Activated T-cell treated with anti-CD3 and anti-CD28 coated beads for 4 hours (primary cell): ENCODE results near the gene TMEM132E.

Source experiments
- DNase-seq: peaks from one replicate; pipeline ENCODE4 v3.0.0-alpha.2; 2020

Gene TMEM132E

DNA sequence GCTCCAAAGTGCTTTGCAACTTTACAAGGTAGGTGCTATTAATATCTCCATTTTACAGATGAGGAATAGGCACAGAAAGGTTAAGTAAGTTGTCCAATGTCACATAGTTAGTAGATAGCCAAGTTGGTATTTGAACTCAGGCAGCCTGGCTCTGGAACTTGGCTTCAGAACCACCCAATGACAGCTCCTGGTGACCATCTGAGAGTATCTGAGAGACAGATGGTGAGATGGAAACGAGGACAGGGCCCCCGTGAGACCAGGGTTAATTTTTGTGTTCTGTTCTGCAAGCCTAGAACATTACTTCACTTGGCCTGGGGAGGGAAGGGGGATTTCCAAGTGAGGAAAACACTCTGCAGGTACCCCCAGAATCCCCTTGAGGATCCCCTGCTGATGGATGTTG is 9.8 kb upstream of the TMEM132E start:
- no peak for DNase-seq

DNA sequence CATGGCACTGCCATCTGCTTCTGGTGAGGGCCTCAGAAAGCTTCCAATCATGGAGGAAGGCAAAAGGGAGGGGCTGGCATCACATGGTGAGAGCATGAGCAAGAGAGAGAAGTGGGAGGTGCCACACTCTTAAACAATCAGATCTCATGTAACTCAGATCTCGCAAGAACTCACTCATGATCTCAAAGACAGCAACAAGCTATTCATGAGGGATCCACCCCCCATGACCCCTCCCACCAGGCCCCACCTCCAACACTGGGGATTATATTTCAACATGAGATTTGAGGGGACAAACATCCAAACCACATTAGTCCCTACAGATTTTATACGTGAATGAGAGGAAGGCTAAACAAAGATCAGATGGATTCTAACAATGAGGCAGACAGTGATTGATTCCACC is 8.9 kb upstream of the TMEM132E start:
- DNase-seq, result no peak

- no peak for DNase-seq
Observed at GRCh38 chr17:34571428-34572130, 7.8 kb upstream of the TMEM132E start.

- DNase-seq, result no peak
Observed at GRCh38 chr17:34572483-34572882, 6.9 kb upstream of the TMEM132E start.

- DNase-seq, result no peak
Observed at GRCh38 chr17:34575182-34575581, 4.2 kb upstream of the TMEM132E start.

DNA sequence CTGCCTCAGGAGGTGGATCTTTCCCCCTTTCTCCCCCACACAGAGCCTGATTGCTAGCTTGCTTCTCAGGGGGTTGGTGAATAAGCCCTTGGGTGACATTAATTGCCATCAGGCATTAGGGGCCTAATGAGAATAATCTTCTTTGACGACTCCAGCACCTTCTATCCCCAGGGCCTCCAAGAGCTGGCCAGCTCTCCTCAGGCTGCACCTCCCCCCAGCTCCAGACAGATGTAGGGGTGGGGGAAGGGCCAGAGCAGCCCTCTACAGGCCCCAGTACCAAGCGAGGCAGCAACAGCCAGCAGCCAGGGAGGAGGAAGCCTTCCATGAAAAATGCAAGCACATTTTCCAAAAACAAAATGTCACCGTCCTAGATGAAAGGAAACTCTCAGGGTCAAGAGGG is 1.4 kb upstream of the TMEM132E start:
- DNase-seq, result no peak

DNA sequence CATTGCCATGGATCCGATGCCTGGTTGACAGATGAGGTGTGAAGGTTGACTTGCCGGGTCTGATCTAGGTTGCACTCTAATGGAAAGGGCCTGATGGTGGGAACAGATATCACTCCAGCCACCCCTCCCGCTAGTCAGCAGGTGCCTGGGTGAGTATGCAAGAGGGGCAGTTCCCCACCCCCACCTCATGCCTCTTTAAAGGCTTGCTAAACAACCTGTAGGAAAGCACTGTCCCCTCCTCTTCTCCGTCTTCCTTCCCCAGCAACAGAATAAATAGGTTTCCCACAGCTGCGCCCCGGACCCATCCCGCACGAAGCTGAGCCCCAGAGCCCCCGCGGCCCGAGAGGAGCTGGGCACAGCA is 746 bp upstream of the TMEM132E start:
- no peak for DNase-seq

GRCh38 chr17:34579979-34580684 is 750 bp downstream of the TMEM132E start:
- DNase-seq, result no peak

- peak; percentile 5 for DNase-seq
Observed at GRCh38 chr17:34580685-34581445, 1.5 kb downstream of the TMEM132E start.

DNA sequence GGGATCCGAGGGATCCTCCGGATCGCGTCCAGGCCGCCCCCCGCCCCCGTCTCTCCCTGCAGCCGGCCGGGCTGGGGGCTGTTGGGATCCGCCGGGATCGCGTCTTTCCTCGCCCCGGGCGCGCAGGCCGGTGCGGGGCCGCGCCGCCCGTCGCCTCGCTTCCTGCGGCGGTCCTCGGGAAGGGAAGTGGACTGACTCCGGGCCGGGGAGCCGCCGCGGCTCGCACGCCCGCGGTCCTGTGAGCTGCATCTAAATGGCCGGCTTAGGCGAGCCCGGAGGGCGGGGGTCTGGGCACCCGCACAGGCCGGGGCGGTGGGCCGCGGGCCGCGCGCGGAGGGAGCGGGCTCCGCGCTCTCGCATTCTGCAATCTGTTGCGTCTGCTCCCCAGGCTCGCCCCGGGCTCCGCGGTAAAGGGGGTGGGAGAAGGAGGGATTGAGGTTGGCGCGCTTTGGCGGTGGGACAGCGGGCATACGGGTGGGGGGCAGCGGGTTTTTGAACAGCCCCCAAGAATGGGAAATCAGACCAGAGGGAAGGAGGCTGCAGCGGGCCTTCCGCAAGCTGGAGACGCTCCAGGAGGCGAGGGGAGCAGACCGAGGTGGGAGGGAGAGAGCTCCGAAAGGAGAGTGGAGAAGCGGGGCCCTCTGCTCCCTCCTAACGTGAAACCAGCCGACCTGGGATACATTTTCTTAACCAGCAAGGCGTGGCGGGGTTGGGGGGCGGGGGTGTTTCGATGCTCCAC is 2.2 kb downstream of the TMEM132E start:
- no peak for DNase-seq

DNA sequence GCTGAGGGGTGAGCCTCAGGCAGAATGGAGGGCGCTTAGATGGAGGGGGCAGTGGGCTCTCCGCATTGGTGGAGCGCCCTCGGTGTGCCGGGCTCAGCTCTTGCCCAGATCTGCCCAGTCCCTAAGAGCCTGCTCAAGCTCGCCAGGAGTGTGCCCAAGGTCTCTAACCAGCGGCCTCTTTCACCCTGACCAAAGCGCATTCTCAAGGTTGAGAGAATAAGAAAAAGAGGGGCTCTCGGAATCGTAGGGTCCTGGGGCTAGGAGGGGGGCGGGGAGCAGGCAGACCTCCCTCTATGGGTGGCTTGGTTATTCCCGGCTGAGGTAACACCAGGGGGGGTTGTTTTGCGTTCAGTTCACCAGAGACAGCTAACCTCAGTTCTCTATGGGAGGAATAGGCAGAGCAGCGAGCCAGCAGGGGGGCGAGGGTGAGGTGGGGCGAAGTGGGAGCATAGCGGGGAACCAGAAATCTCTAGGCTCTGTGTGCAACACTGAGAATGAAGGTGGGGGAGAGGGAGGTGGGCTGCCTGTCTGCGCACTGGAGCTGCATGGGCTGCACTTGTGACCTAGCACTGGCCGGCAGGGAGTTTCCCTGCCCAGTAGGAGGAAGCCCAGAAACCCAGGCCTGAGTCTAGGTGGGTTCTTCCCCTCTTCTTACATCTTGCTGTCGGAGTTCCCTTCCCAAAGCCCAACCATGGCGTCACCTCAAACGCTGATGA is 3.0 kb downstream of the TMEM132E start:
- DNase-seq, result no peak

DNA sequence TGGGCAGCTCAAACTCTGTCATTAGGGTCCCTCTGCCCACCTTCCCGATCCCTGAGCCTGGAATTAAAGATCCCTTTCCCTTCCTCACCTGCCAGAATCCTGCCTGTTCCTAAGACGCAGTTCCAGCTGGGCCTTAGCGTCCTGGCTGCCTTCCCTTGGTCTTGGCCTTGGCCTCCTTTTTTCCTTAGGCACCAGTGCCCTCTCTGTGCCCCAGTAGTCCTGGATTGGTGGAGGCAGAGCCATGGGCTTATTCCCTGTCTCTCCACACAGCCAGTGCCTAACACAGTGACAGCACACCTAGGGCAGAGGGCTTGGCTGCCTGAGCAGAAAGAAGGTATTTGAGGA is 3.5 kb downstream of the TMEM132E start:
- no peak for DNase-seq

GRCh38 chr17:34584805-34585416 is 5.5 kb downstream of the TMEM132E start:
- no peak for DNase-seq

GRCh38 chr17:34586346-34586846 is 7.0 kb downstream of the TMEM132E start:
- DNase-seq, result no peak

GRCh38 chr17:34588266-34588665 is 8.9 kb downstream of the TMEM132E start:
- DNase-seq, result no peak

- no peak for DNase-seq
Observed at GRCh38 chr17:34589120-34589965, 10.0 kb downstream of the TMEM132E start.

DNA sequence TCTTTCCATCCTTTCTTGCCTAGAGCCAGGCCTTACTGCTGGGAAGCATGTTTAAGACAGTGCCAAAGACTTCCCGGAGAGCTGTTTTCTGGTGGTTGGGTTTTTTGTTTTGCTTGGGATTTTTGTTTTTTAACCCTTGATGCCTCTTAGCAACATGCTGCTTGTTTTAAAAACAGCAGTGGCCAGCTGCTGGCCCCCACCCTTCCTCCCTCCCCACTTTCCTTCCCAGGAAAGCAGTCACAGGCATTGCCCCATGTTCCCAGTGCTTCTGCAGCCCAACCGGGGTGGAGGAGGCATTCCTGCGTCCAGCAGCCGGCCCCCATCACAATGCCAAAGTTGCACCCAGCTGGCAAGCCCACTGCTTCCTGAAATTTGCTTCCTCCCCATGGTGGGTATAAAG is 12.6 kb downstream of the TMEM132E start:
- DNase-seq, result no peak

DNA sequence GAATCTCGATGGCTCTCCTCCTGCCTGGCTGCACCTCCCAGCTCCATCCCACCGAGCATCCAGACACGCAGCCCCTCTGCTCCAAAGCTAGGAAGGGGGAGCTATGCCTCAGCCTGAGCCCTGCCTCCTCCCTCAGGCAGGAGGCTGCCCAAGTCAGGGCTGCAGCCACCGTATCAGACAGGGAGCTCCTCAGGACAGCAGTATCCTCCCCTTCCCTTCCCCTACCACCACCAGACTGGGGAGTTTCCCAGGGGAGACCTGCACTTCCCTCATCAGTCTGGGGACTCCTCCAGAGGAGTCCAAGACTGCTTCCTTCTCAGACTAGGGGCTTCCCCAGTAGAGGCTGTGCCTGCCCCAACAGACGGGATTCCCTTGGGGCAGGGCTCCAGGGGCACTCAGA is 17.5 kb downstream of the TMEM132E start:
- no peak for DNase-seq

- DNase-seq, result no peak
Observed at GRCh38 chr17:34598161-34598776, 18.9 kb downstream of the TMEM132E start.

DNA sequence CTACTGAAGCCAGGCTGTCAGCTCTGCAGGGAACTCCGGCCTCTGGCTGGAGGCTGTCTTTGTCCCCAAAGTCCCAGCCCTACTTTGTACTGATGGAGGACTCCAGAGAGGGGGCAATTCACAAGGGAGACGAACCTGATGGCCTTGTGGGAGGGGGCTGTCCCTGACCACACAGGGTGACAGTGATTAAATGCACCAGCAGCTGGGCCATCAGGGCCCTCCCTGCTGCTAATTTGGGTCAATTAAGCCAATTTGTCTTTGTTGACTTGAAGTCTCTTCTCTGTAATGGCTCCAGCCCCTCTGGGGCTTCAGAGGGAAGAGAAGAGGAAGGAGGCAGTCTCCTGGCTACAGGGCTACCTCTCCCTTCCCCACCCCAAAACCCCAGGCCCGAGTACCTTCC is 22.0 kb downstream of the TMEM132E start:
- no peak for DNase-seq

DNA sequence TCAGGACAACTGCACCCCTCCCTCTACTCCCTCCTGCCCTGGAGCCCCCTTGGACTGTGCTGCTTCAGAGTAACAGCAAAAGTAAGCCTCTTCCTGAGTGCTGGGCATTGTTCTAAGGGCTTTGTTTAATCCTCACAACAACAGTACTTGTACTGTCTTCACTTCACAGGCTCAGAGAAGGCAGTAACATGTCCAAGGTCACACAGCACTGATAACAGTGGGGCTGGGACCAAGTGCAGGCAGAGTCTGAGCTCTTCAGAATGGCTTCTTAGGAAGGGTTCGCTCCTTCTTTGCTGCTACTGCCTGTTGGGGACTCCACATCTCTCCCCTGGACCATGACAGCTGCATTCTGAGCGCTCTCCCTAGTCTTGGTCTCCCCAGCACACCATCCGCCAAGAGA is 24.6 kb downstream of the TMEM132E start:
- DNase-seq, result no peak
